ENCODE results near the gene ZC3H10. TPM values are rescaled to one million over a fixed set of nuclear protein-coding genes. Genes with fewer than 3 reads are reported as not detected.

ZC3H10 gene
- total and polyA plus RNA-seq, 2 of the 4 experiments (the other 2 are of a cell fraction): 1.5 to 3.6 TPM

- no peak for TF ChIP-seq MAFK (IDR thresholded peaks at IDR 0.05; ENCODE audit: low read depth, low read length)
- no peak for TF ChIP-seq BHLHE40 (IDR thresholded peaks at IDR 0.05; ENCODE audit: low read depth, low read length)
- TF ChIP-seq MAZ (IDR thresholded peaks at IDR 0.05; ENCODE audit: borderline replicate concordance, low read depth, low read length): no peak
- TF ChIP-seq RCOR1 (IDR thresholded peaks at IDR 0.05; ENCODE audit: insufficient replicate concordance, low read length): no peak
- no peak for TF ChIP-seq CHD1 (IDR thresholded peaks at IDR 0.05; ENCODE audit: low read depth, low read length)
Measured at GRCh38 chr12:56105609-56105902, 12.5 kb upstream of the ZC3H10 start (continued).

- ATAC-seq (ENCODE audit: low read depth): no peak
- Histone ChIP-seq H3K27me3 (ENCODE audit: control insufficient read depth, insufficient read depth, low read length) (no peaks in the 10 kb centered on the region), H3K23ac (ENCODE audit: low read depth, low read length) (no peak overlapping the region), H4K8ac (ENCODE audit: low read depth in 2 of 2, low read length in 2 of 2) (no peak overlapping the region), H3K4me1 (ENCODE audit: control insufficient read depth, insufficient read depth, low read length) (peaks cover 5% of the 10 kb centered on the region; the same call in 1 of the 2 replicates), H4K91ac (ENCODE audit: insufficient read depth, low read depth, low read length) (no peak overlapping the region), H3K56ac (ENCODE audit: extremely low read depth, insufficient read depth, low read length) (no peak overlapping the region), H3K36me3 (ENCODE audit: control insufficient read depth, insufficient read depth, low read length) (peaks cover 38% of the 10 kb centered on the region), H3K14ac (replicated peaks; ENCODE audit: low read depth, low read length) (no peak overlapping the region), H2BK5ac (ENCODE audit: low read depth, low read length, poor library complexity, severe bottlenecking) (no peak overlapping the region), H2BK120ac (ENCODE audit: low read depth, low read length) (no peak overlapping the region), H3K18ac (ENCODE audit: low read depth, low read length) (no peak overlapping the region), H3K4me3 (ENCODE audit: insufficient read depth, low read depth, low read length) (no peak overlapping the region), H3K9ac (ENCODE audit: low read depth, low read length) (0 out of 2 replicates have a peak overlapping the region, but pooled peaks have one; percentile 21), H2BK15ac (ENCODE audit: low read depth, low read length) (no peak overlapping the region), H4K20me1 (ENCODE audit: insufficient read depth, low read length) (peaks cover 12% of the 10 kb centered on the region), H2AK5ac (ENCODE audit: low read depth, low read length) (no peak overlapping the region), H2AK9ac (replicated peaks; ENCODE audit: low read depth, low read length, poor library complexity) (no peak overlapping the region), H3K4me2 (ENCODE audit: low read depth, low read length) (no peak overlapping the region), H3K9me1 (ENCODE audit: insufficient read depth, low read length) (no peaks in the 10 kb centered on the region), H3K27ac (ENCODE audit: insufficient read depth, low read length) (no peak overlapping the region), H2AFZ (replicated peaks; ENCODE audit: low read length, poor library complexity) (no peak overlapping the region), H4K5ac (ENCODE audit: low read depth, low read length) (no peak overlapping the region), H3K9me3 (ENCODE audit: control insufficient read depth, insufficient read depth, low read length) (no peaks in the 10 kb centered on the region), H3K4ac (ENCODE audit: low read depth, low read length) (no peak overlapping the region), H3K79me1 (ENCODE audit: low read depth in 1 of 2, low read length in 2 of 2) (peaks cover 18 to 30% of the 10 kb centered on the region in 2 experiments; a peak in 3 of 4 replicates), H2BK20ac (ENCODE audit: low read depth, low read length) (no peak overlapping the region)
- POLR2A ChIA-PET (ENCODE audit: unreplicated experiment): no interaction called here
- BruUV-seq (replicated peaks): no TSS peak
- dilution Hi-C loops (cut with HindIII; ENCODE audit: low sequenced_read_pairs, unreplicated experiment) (no loop called here), in situ Hi-C loops (cut with MboI; ENCODE audit: low sequenced_read_pairs) (no loop called here), intact Hi-C loops (cut with micrococcal nuclease) (loop anchor here (5.0 to 10.0 kb wide), 2 partner anchors 112 to 290 kb away; partner anchors contain the start of genes ORMDL2, SARNP and SUOX)
- CTCF ChIA-PET: interaction anchor here (0.6 kb wide), 1 partner anchor 544 kb away, joined by 3 read pairs; no protein-coding TSS in a partner anchor
- TF ChIP-seq BHLHE40 (IDR thresholded peaks at IDR 0.05; ENCODE audit: low read depth, low read length): no peak
- no peak for TF ChIP-seq POLR2A (IDR thresholded peaks at IDR 0.05; ENCODE audit: low read depth, low read length)
- TF ChIP-seq MAZ (IDR thresholded peaks at IDR 0.05; ENCODE audit: borderline replicate concordance, low read depth, low read length): no peak
- TF ChIP-seq FOS (IDR thresholded peaks at IDR 0.05; ENCODE audit: low read depth, low read length): no peak
- TF ChIP-seq SMC3 (IDR thresholded peaks at IDR 0.05; ENCODE audit: low read depth, low read length): no peak
- no peak for DNase-seq
- WGBS, 2 experiments (ENCODE audit: extremely low coverage in 2 of 2, insufficient read length in 1 of 2): 80% methylated on average over 1 of the region's 3 CpGs; no CpG with 5 or more reads in 1 of the 2 experiments
Measured at GRCh38 chr12:56107242-56107641, 10.8 kb upstream of the ZC3H10 start.

Data from IMR-90 (cell line).